ENCODE results near the gene SNX18.

SNX18 gene

GRCh38 chr5:54541823-54542783 lies 24.5 kb downstream of the SNX18 start:
- TF ChIP-seq EP300 (IDR thresholded peaks at IDR 0.05; ENCODE audit: borderline replicate concordance): no peak
- TF ChIP-seq TEAD4 (IDR thresholded peaks at IDR 0.05): no peak
- TF ChIP-seq TAF1 (IDR thresholded peaks at IDR 0.05; ENCODE audit: low read depth): no peak
- no peak for TF ChIP-seq USF1 (IDR thresholded peaks at IDR 0.05)
- TF ChIP-seq EGR1 (IDR thresholded peaks at IDR 0.05): no peak
- no peak for TF ChIP-seq TCF12 (IDR thresholded peaks at IDR 0.05; ENCODE audit: low read depth)
- no peak for TF ChIP-seq MAX (IDR thresholded peaks at IDR 0.05)
- TF ChIP-seq CREB1 (IDR thresholded peaks at IDR 0.05; ENCODE audit: low read depth): no peak
- TF ChIP-seq CEBPB (IDR thresholded peaks at IDR 0.05): no peak
- TF ChIP-seq YY1 (IDR thresholded peaks at IDR 0.05; ENCODE audit: low read depth): no peak
- no peak for TF ChIP-seq FOXM1 (IDR thresholded peaks at IDR 0.05; ENCODE audit: borderline replicate concordance, low read depth)

GRCh38 chr5:54544044-54544443 lies 26.5 kb downstream of the SNX18 start:
- TF ChIP-seq CREB1 (IDR thresholded peaks at IDR 0.05; ENCODE audit: low read depth) (no peak), TAF1 (IDR thresholded peaks at IDR 0.05; ENCODE audit: low read depth) (no peak), RAD21 (IDR thresholded peaks at IDR 0.05; ENCODE audit: low read depth) (no peak), USF1 (IDR thresholded peaks at IDR 0.05) (no peak), EP300 (IDR thresholded peaks at IDR 0.05; ENCODE audit: borderline replicate concordance) (no peak), TEAD4 (IDR thresholded peaks at IDR 0.05) (no peak), MAX (IDR thresholded peaks at IDR 0.05) (no peak), EGR1 (IDR thresholded peaks at IDR 0.05) (no peak), YY1 (IDR thresholded peaks at IDR 0.05; ENCODE audit: low read depth) (no peak), NFIC (IDR thresholded peaks at IDR 0.05) (no peak), FOXM1 (IDR thresholded peaks at IDR 0.05; ENCODE audit: borderline replicate concordance, low read depth) (no peak), ZBTB7A (IDR thresholded peaks at IDR 0.05; ENCODE audit: low read depth) (no peak), CEBPB (IDR thresholded peaks at IDR 0.05) (no peak), REST (IDR thresholded peaks at IDR 0.05; ENCODE audit: low read depth) (no peak), TCF12 (IDR thresholded peaks at IDR 0.05; ENCODE audit: low read depth) (no peak)

- TF ChIP-seq EP300 (IDR thresholded peaks at IDR 0.05; ENCODE audit: borderline replicate concordance): no peak
- no peak for TF ChIP-seq USF1 (IDR thresholded peaks at IDR 0.05)
- no peak for TF ChIP-seq TAF1 (IDR thresholded peaks at IDR 0.05; ENCODE audit: low read depth)
- TF ChIP-seq FOXM1 (IDR thresholded peaks at IDR 0.05; ENCODE audit: borderline replicate concordance, low read depth): no peak
- TF ChIP-seq CREB1 (IDR thresholded peaks at IDR 0.05; ENCODE audit: low read depth): no peak
These were observed 28.2 kb downstream of the SNX18 start for GRCh38 chr5:54545796-54546195.

- TF ChIP-seq MAX (IDR thresholded peaks at IDR 0.05): no peak
- no peak for TF ChIP-seq YY1 (IDR thresholded peaks at IDR 0.05; ENCODE audit: low read depth)
- no peak for TF ChIP-seq CEBPB (IDR thresholded peaks at IDR 0.05)
- TF ChIP-seq TAF1 (IDR thresholded peaks at IDR 0.05; ENCODE audit: low read depth): no peak
- no peak for TF ChIP-seq EP300 (IDR thresholded peaks at IDR 0.05; ENCODE audit: borderline replicate concordance)
- no peak for TF ChIP-seq REST (IDR thresholded peaks at IDR 0.05; ENCODE audit: low read depth)
- no peak for TF ChIP-seq USF1 (IDR thresholded peaks at IDR 0.05)
- TF ChIP-seq EGR1 (IDR thresholded peaks at IDR 0.05): no peak
- TF ChIP-seq TCF12 (IDR thresholded peaks at IDR 0.05; ENCODE audit: low read depth): no peak
- no peak for TF ChIP-seq ZBTB7A (IDR thresholded peaks at IDR 0.05; ENCODE audit: low read depth)
- no peak for TF ChIP-seq FOXM1 (IDR thresholded peaks at IDR 0.05; ENCODE audit: borderline replicate concordance, low read depth)
- no peak for TF ChIP-seq CREB1 (IDR thresholded peaks at IDR 0.05; ENCODE audit: low read depth)
- no peak for TF ChIP-seq NFIC (IDR thresholded peaks at IDR 0.05)
- no peak for TF ChIP-seq RAD21 (IDR thresholded peaks at IDR 0.05; ENCODE audit: low read depth)
These were observed 30.2 kb downstream of the SNX18 start for GRCh38 chr5:54547711-54548250.

Data from Ishikawa (cell line).